ENCODE results near the gene DCAF12L2. TPM values are rescaled to one million over a fixed set of nuclear protein-coding genes. Genes with fewer than 3 reads are reported as not detected.
"Not testable (repeated sequence)": the region's sequence is repeated elsewhere in the genome, so short reads cannot be mapped to it uniquely, and the experiment has no call there.

The DCAF12L2 gene
- total RNA-seq, result not detected
- total RNA-seq (2013), result not detected

- H3K27me3 Mint-ChIP-seq (ENCODE audit: low read depth in 2 of 2), result peaks cover 0 to 2% of the 10 kb centered on the region in 2 donors
- H3K9me3 Mint-ChIP-seq, result peaks cover 2 to 3% of the 10 kb centered on the region in 2 donors
- H3K4me3 Mint-ChIP-seq, result peak within 1 kb of the TSS; percentile 9
- DNase-seq, result no peak
- intact Hi-C loops (cut with micrococcal nuclease), result no loop called here
- no peaks in the 10 kb centered on the region for H3K4me1 Mint-ChIP-seq
- H3K4me1 ChIP-seq (ENCODE audit: control insufficient read depth, insufficient read depth, low read length), result no peaks in the 10 kb centered on the region
- H3K27ac ChIP-seq (ENCODE audit: low read length), result no peak within 1 kb of the TSS
- no peaks in the 10 kb centered on the region for H3K27me3 ChIP-seq (ENCODE audit: control insufficient read depth, insufficient read depth, low read length)
- H3K4me3 ChIP-seq (ENCODE audit: low read length), result no peak within 1 kb of the TSS
- no peak for TF ChIP-seq CTCF (IDR thresholded peaks at IDR 0.05)
- H3K36me3 Mint-ChIP-seq, result no peaks in the 10 kb centered on the region
- 6% methylated on average over 85 of the region's 91 CpGs for WGBS (ENCODE audit: insufficient coverage)
- H3K9me3 ChIP-seq (ENCODE audit: control insufficient read depth, insufficient read depth, low read length), result no peaks in the 10 kb centered on the region
- no peaks in the 10 kb centered on the region for H3K36me3 ChIP-seq (ENCODE audit: control insufficient read depth, insufficient read depth, low read length)
- no peak for ATAC-seq
- H3K27ac Mint-ChIP-seq, result no peak within 1 kb of the TSS
Measured at GRCh38 chrX:126165721-126166461, at the start of gene DCAF12L2. Gene DCAF12L2, minus strand, starts transcription at chrX:126166289. Its CDS starts 365 bp downstream, at chrX:126165924.

GRCh38 chrX:126190888-126191287 lies 24.8 kb upstream of the DCAF12L2 start:
- H3K4me3 Mint-ChIP-seq; H3K27me3 Mint-ChIP-seq (ENCODE audit: low read depth in 2 of 2); H3K9me3 ChIP-seq (ENCODE audit: control insufficient read depth, insufficient read depth, low read length); H3K4me3 ChIP-seq (ENCODE audit: low read length); H3K36me3 Mint-ChIP-seq; H3K4me1 Mint-ChIP-seq; intact Hi-C loops (cut with micrococcal nuclease); DNase-seq; H3K27ac Mint-ChIP-seq; H3K36me3 ChIP-seq (ENCODE audit: control insufficient read depth, insufficient read depth, low read length); H3K27ac ChIP-seq (ENCODE audit: low read length); H3K4me1 ChIP-seq (ENCODE audit: control insufficient read depth, insufficient read depth, low read length); H3K27me3 ChIP-seq (ENCODE audit: control insufficient read depth, insufficient read depth, low read length); H3K9me3 Mint-ChIP-seq; ATAC-seq: not testable (repeated sequence)
- 93% methylated on average over 20 of the region's 21 CpGs for WGBS (ENCODE audit: insufficient coverage)

- no peak for TF ChIP-seq CTCF (IDR thresholded peaks at IDR 0.05)
- H3K4me3 Mint-ChIP-seq, result no peak overlapping the region
- H3K9me3 Mint-ChIP-seq, result peaks cover 0 to 2% of the 10 kb centered on the region in 2 donors
- H3K36me3 Mint-ChIP-seq, result no peaks in the 10 kb centered on the region
- Histone ChIP-seq H3K9me3 (ENCODE audit: control insufficient read depth, insufficient read depth, low read length) (no peaks in the 10 kb centered on the region), H3K4me1 (ENCODE audit: control insufficient read depth, insufficient read depth, low read length) (no peaks in the 10 kb centered on the region), H3K36me3 (ENCODE audit: control insufficient read depth, insufficient read depth, low read length) (no peaks in the 10 kb centered on the region), H3K27me3 (ENCODE audit: control insufficient read depth, insufficient read depth, low read length) (no peaks in the 10 kb centered on the region), H3K4me3 (ENCODE audit: low read length) (no peak overlapping the region), H3K27ac (ENCODE audit: low read length) (no peak overlapping the region)
- ATAC-seq, result no peak
- intact Hi-C loops (cut with micrococcal nuclease), result no loop called here
- no peak overlapping the region for H3K27ac Mint-ChIP-seq
- 90% methylated on average over 2 of the region's 4 CpGs for WGBS (ENCODE audit: insufficient coverage)
- H3K4me1 Mint-ChIP-seq, result no peaks in the 10 kb centered on the region
- no peaks in the 10 kb centered on the region for H3K27me3 Mint-ChIP-seq (ENCODE audit: low read depth in 2 of 2)
- DNase-seq, result no peak
Measured at GRCh38 chrX:126177133-126177840, 11.2 kb upstream of the DCAF12L2 start.

GRCh38 chrX:126170720-126171119 lies 4.6 kb upstream of the DCAF12L2 start:
- ATAC-seq, result no peak
- H3K4me1 ChIP-seq (ENCODE audit: control insufficient read depth, insufficient read depth, low read length), result no peaks in the 10 kb centered on the region
- H3K36me3 ChIP-seq (ENCODE audit: control insufficient read depth, insufficient read depth, low read length), result no peaks in the 10 kb centered on the region
- Mint-ChIP-seq H3K27ac (no peak overlapping the region), H3K36me3 (no peaks in the 10 kb centered on the region), H3K27me3 (ENCODE audit: low read depth in 2 of 2) (peaks cover 0 to 2% of the 10 kb centered on the region in 2 donors), H3K4me3 (no peak overlapping the region), H3K9me3 (peaks cover 0 to 2% of the 10 kb centered on the region in 2 donors), H3K4me1 (no peaks in the 10 kb centered on the region)
- no peak for TF ChIP-seq CTCF (IDR thresholded peaks at IDR 0.05)
- WGBS (ENCODE audit: insufficient coverage), result no CpG with 5 or more reads among the region's 2 CpGs
- no peak overlapping the region for H3K4me3 ChIP-seq (ENCODE audit: low read length)
- no peak overlapping the region for H3K27ac ChIP-seq (ENCODE audit: low read length)
- DNase-seq, result no peak
- no peaks in the 10 kb centered on the region for H3K27me3 ChIP-seq (ENCODE audit: control insufficient read depth, insufficient read depth, low read length)
- H3K9me3 ChIP-seq (ENCODE audit: control insufficient read depth, insufficient read depth, low read length), result no peaks in the 10 kb centered on the region
- intact Hi-C loops (cut with micrococcal nuclease), result no loop called here
